ENCODE results near the gene LCN15.

- no peak for TF ChIP-seq ZNF70 (CRISPR knock-in tag; IDR thresholded peaks at IDR 0.05)
- TF ChIP-seq ZFP30 (CRISPR knock-in tag; IDR thresholded peaks at IDR 0.05): no peak
- TF ChIP-seq TOX (CRISPR knock-in tag; IDR thresholded peaks at IDR 0.05; ENCODE audit: borderline replicate concordance): no peak
- no peak for TF ChIP-seq ZNF565 (CRISPR knock-in tag; conservative IDR thresholded peaks at IDR 0.05; ENCODE audit: low read depth)
- TF ChIP-seq ZFP3 (CRISPR knock-in tag; IDR thresholded peaks at IDR 0.05): no peak
- TF ChIP-seq ZNF8 (CRISPR knock-in tag; IDR thresholded peaks at IDR 0.05): no peak
- no peak for TF ChIP-seq RARB (CRISPR knock-in tag; IDR thresholded peaks at IDR 0.05)
- TF ChIP-seq SNAI2 (CRISPR knock-in tag; IDR thresholded peaks at IDR 0.05): no peak
Observed at GRCh38 chr9:136744773-136745172, 19.5 kb downstream of the LCN15 start.

Measured in SK-N-SH treated with all-trans-retinoic acid at 6 μM for 48 hours (cell line).